GM18951 (cell line): ENCODE measurements around the gene UBQLNL.

ENCODE experiments used
- POLR2A ChIP-seq: IDR thresholded peaks from 4 replicates; pipeline ENCODE4 v1.6.1; 2011; ENCODE audit warnings: mild to moderate bottlenecking; ENCODE audit not compliant: insufficient read length, insufficient read depth; ENCODE audit errors: extremely low read depth
- in situ Hi-C: fragments of 300-500 bp; cut with MboI; formaldehyde crosslinking; loops from one replicate; pipeline ENCODE4 v1.12.0; 2022; ENCODE audit warnings: low sequenced_read_pairs, mixed read lengths, inconsistent platforms; ENCODE audit not compliant: unreplicated experiment

The UBQLNL gene

GRCh38 chr11:5516599-5516998, at the start of gene UBQLNL:
Gene UBQLNL, minus strand, starts transcription at chr11:5516699. Its CDS starts 258 bp downstream, at chr11:5516441.
- in situ Hi-C loops: no loop called here
- TF ChIP-seq POLR2A: no peak

- no peak for TF ChIP-seq POLR2A
- in situ Hi-C loops: no loop called here
Observed at GRCh38 chr11:5564259-5565019, 47.9 kb upstream of the UBQLNL start.

- in situ Hi-C loops: no loop called here
- TF ChIP-seq POLR2A: no peak
Observed at GRCh38 chr11:5557751-5558150, 41.3 kb upstream of the UBQLNL start.

GRCh38 chr11:5556596-5557188, 40.2 kb upstream of the UBQLNL start:
- in situ Hi-C loops: no loop called here
- no peak for TF ChIP-seq POLR2A

GRCh38 chr11:5553343-5553742, 36.8 kb upstream of the UBQLNL start:
- TF ChIP-seq POLR2A: no peak
- in situ Hi-C loops: no loop called here

GRCh38 chr11:5550440-5551095, 34.1 kb upstream of the UBQLNL start:
- TF ChIP-seq POLR2A: no peak
- in situ Hi-C loops: no loop called here

- in situ Hi-C loops: no loop called here
- TF ChIP-seq POLR2A: no peak
Observed at GRCh38 chr11:5548440-5548839, 31.9 kb upstream of the UBQLNL start, which contains the start of gene OR52H1. Gene OR52H1, minus strand, starts transcription at chr11:5548540. Its CDS starts 3,035 bp downstream, at chr11:5545505.

GRCh38 chr11:5547982-5548381, 31.5 kb upstream of the UBQLNL start:
- in situ Hi-C loops: no loop called here
- TF ChIP-seq POLR2A: no peak

- TF ChIP-seq POLR2A: no peak
- in situ Hi-C loops: no loop called here
Observed at GRCh38 chr11:5546457-5546856, 30.0 kb upstream of the UBQLNL start.

GRCh38 chr11:5541427-5541826, 24.9 kb upstream of the UBQLNL start:
- in situ Hi-C loops: no loop called here
- no peak for TF ChIP-seq POLR2A

- no peak for TF ChIP-seq POLR2A
- in situ Hi-C loops: no loop called here
Observed at GRCh38 chr11:5536482-5536881, 20.0 kb upstream of the UBQLNL start.

- TF ChIP-seq POLR2A: no peak
- in situ Hi-C loops: no loop called here
Observed at GRCh38 chr11:5534046-5534445, 17.5 kb upstream of the UBQLNL start.

- in situ Hi-C loops: no loop called here
- TF ChIP-seq POLR2A: no peak
Observed at GRCh38 chr11:5531053-5531831, 14.7 kb upstream of the UBQLNL start.

- in situ Hi-C loops: no loop called here
- no peak for TF ChIP-seq POLR2A
Observed at GRCh38 chr11:5528495-5528894, 12.0 kb upstream of the UBQLNL start.
